Endodermal cell (in vitro differentiated cells): ENCODE results near the gene RABGAP1L. TPM values are rescaled to one million over a fixed set of nuclear protein-coding genes. Genes with fewer than 3 reads are reported as not detected.
"Not testable (repeated sequence)": the region's sequence is repeated elsewhere in the genome, so short reads cannot be mapped to it uniquely, and the experiment has no call there.

ENCODE experiments used
- DNase-seq: peaks from one replicate; pipeline ENCODE4 v3.0.0-alpha.2; 2017
- H3K27ac ChIP-seq: 2 replicates; pipeline ENCODE4 v1.5.1; 2013; ENCODE audit warnings: mild to moderate bottlenecking, low read depth, low read length, moderate library complexity
- H3K27me3 ChIP-seq: 2 replicates; pipeline ENCODE4 v1.6.1; 2013; ENCODE audit warnings: mild to moderate bottlenecking, low read length, moderate library complexity; ENCODE audit not compliant: insufficient read depth, control insufficient read depth, poor library complexity, severe bottlenecking
- H3K36me3 ChIP-seq: 2 replicates; pipeline ENCODE4 v1.7.0; 2013; ENCODE audit warnings: mild to moderate bottlenecking, low read length, moderate library complexity; ENCODE audit not compliant: control insufficient read depth, insufficient read depth
- H3K4me1 ChIP-seq: one replicate; pipeline ENCODE4 v1.7.0; 2013; ENCODE audit warnings: low read length; ENCODE audit not compliant: control insufficient read depth, insufficient read depth
- H3K4me3 ChIP-seq: 2 replicates; pipeline ENCODE4 v1.5.1; 2013; ENCODE audit warnings: mild to moderate bottlenecking, low read length, moderate library complexity
- H3K9ac ChIP-seq: 2 replicates; pipeline ENCODE4 v1.6.1; 2013; ENCODE audit warnings: mild to moderate bottlenecking, low read length, moderate library complexity; ENCODE audit not compliant: poor library complexity, severe bottlenecking; ENCODE audit errors: extremely low read depth
- H3K9me3 ChIP-seq: 2 replicates; pipeline ENCODE4 v1.6.1; 2013; ENCODE audit warnings: mild to moderate bottlenecking, low read length, moderate library complexity; ENCODE audit not compliant: control insufficient read depth
- H3K27ac Mint-ChIP-seq: 2 replicates; pipeline ENCODE4 v1.8.0; 2020; ENCODE audit warnings: mixed read lengths
- H3K27me3 Mint-ChIP-seq: 2 replicates; pipeline ENCODE4 v1.8.0; 2021; ENCODE audit warnings: mild to moderate bottlenecking, mixed read lengths; ENCODE audit not compliant: insufficient read depth
- H3K36me3 Mint-ChIP-seq: 2 replicates; pipeline ENCODE4 v1.8.0; 2020; ENCODE audit warnings: low read depth, mixed read lengths
- H3K4me1 Mint-ChIP-seq: 2 replicates; pipeline ENCODE4 v1.8.0; 2020; ENCODE audit warnings: mixed read lengths
- H3K4me3 Mint-ChIP-seq: 2 replicates; pipeline ENCODE4 v1.8.0; 2020; ENCODE audit warnings: mild to moderate bottlenecking, moderate library complexity, mixed read lengths
- H3K9me3 Mint-ChIP-seq: 2 replicates; pipeline ENCODE4 v1.8.0; 2020; ENCODE audit warnings: mild to moderate bottlenecking, mixed read lengths
- WGBS, 2 experiments: methylation state at CpG; one replicate each; pipeline versions ENCODE4 v1.1.5 to v1.1.7; 2013; ENCODE audit warnings: missing lambda C conversion rate in 2 of 2, mixed read lengths in 1 of 2; ENCODE audit not compliant: insufficient coverage in 1 of 2, insufficient read length in 1 of 2; 5-methylcytosine and 5-hydroxymethylcytosine counted together
- total RNA-seq, 2 donors: library from RNA; stranded (reverse); fragmentation: NEBNext Ultra II Directional in 1 of 2; extraction: Animal tissue kit (Norgen Biotek cat#: 25700) in 1 of 2; gene quantifications; 2 replicates in 1 of 2; 3 replicates in 1 of 2; pipeline ENCODE4 v1.2.1, GENCODE V29; 2021
- TF ChIP-seq, protein P1 (sequence below): fragments of 200-600 bp; sonication (generic); conservative IDR thresholded peaks from 2 replicates; pipeline ENCODE4 v1.5.0; 2021; ENCODE audit warnings: antibody characterized with exemption, mild to moderate bottlenecking

Gene RABGAP1L
- total RNA-seq, 2 donors from 2014 or later: 32.5 to 36.9 TPM

DNA sequence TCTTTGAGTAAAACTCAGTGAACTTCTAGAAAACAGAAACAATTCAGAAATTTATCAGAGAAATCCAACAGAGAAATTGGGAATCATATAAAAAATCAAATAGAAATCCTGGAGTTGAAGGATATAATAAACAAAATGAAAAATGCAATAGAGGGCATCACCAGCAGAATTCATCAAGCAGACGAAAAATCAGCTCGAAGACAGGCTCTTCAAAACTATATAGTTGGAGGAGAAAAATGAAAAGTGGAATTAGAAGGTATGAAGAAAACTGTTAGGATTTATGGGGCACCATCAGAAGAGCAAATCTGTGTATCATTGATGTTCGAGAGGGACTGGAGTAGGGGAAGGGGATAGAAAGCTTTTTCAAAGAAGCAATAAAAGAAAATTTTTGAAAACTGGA lies 167.0 kb downstream of the RABGAP1L start:
- Mint-ChIP-seq H3K4me1 (no peaks in the 10 kb centered on the region), H3K27ac (no peak overlapping the region), H3K4me3 (no peak overlapping the region), H3K36me3 (peaks cover 25% of the 10 kb centered on the region), H3K9me3 (peaks cover 47% of the 10 kb centered on the region), H3K27me3 (no peaks in the 10 kb centered on the region)
- Histone ChIP-seq H3K4me1 (no peaks in the 10 kb centered on the region), H3K9me3 (peaks cover 52% of the 10 kb centered on the region), H3K27me3 (no peaks in the 10 kb centered on the region), H3K36me3 (peaks cover 12% of the 10 kb centered on the region), H3K9ac (no peak overlapping the region), H3K4me3 (no peak overlapping the region), H3K27ac (no peak overlapping the region)
- DNase-seq: no peak
- TF ChIP-seq, protein P1, sequence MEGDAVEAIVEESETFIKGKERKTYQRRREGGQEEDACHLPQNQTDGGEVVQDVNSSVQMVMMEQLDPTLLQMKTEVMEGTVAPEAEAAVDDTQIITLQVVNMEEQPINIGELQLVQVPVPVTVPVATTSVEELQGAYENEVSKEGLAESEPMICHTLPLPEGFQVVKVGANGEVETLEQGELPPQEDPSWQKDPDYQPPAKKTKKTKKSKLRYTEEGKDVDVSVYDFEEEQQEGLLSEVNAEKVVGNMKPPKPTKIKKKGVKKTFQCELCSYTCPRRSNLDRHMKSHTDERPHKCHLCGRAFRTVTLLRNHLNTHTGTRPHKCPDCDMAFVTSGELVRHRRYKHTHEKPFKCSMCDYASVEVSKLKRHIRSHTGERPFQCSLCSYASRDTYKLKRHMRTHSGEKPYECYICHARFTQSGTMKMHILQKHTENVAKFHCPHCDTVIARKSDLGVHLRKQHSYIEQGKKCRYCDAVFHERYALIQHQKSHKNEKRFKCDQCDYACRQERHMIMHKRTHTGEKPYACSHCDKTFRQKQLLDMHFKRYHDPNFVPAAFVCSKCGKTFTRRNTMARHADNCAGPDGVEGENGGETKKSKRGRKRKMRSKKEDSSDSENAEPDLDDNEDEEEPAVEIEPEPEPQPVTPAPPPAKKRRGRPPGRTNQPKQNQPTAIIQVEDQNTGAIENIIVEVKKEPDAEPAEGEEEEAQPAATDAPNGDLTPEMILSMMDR: no peak
- WGBS, 2 experiments: 91 to 92% methylated on average over 3 of the region's 3 CpGs

DNA sequence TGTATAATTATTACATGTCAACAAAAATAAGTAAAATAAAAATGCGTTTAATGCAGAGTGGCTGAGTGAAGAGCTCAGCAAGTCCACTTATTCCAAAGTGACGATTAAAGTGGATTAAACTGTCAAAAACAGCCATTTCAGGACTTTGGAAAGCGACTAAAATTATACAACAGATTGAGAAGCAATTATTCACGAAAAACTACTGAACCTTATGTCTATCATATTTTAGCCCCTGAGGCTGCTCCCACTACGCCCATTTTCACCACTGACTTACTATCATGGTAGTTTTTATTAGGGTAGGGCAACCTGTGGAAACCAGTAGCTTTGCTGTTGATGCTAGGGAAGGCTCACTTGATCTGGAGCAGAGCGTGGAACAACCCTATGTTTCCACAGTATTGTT lies 174.1 kb downstream of the RABGAP1L start:
- DNase-seq: no peak
- Histone ChIP-seq H3K9ac (no peak overlapping the region), H3K9me3 (no peaks in the 10 kb centered on the region), H3K4me1 (no peaks in the 10 kb centered on the region), H3K36me3 (no peaks in the 10 kb centered on the region), H3K27ac (no peak overlapping the region), H3K27me3 (no peaks in the 10 kb centered on the region), H3K4me3 (no peak overlapping the region)
- no peaks in the 10 kb centered on the region for H3K27me3 Mint-ChIP-seq
- no peak overlapping the region for H3K4me3 Mint-ChIP-seq
- 89 to 96% methylated on average over 5 to 6 of the region's 6 CpGs for WGBS, 2 experiments
- H3K4me1 Mint-ChIP-seq: no peaks in the 10 kb centered on the region
- TF ChIP-seq, protein P1: no peak
- H3K27ac Mint-ChIP-seq: no peak overlapping the region
- H3K36me3 Mint-ChIP-seq: no peaks in the 10 kb centered on the region
- no peaks in the 10 kb centered on the region for H3K9me3 Mint-ChIP-seq

- H3K36me3 Mint-ChIP-seq: no peaks in the 10 kb centered on the region
- H3K27ac Mint-ChIP-seq: no peak overlapping the region
- peaks cover 7% of the 10 kb centered on the region for H3K9me3 Mint-ChIP-seq
- H3K27ac ChIP-seq: no peak overlapping the region
- H3K9ac ChIP-seq: no peak overlapping the region
- no peaks in the 10 kb centered on the region for H3K27me3 Mint-ChIP-seq
- no peak for DNase-seq
- no peak overlapping the region for H3K4me3 Mint-ChIP-seq
- peaks cover 5% of the 10 kb centered on the region for H3K9me3 ChIP-seq
- WGBS, 2 experiments: 87 to 88% methylated on average over 2 to 4 of the region's 4 CpGs
- no peaks in the 10 kb centered on the region for H3K36me3 ChIP-seq
- no peak overlapping the region for H3K4me3 ChIP-seq
- H3K4me1 ChIP-seq: no peaks in the 10 kb centered on the region
- H3K4me1 Mint-ChIP-seq: no peaks in the 10 kb centered on the region
- H3K27me3 ChIP-seq: no peaks in the 10 kb centered on the region
- TF ChIP-seq, protein P1: no peak
These were observed 177.8 kb downstream of the RABGAP1L start for GRCh38 chr1:174337000-174337681.

- not testable (repeated sequence) for H3K4me3 Mint-ChIP-seq, H3K9ac ChIP-seq, H3K36me3 Mint-ChIP-seq, H3K27me3 Mint-ChIP-seq, H3K9me3 ChIP-seq, DNase-seq, H3K27ac Mint-ChIP-seq, H3K27ac ChIP-seq, H3K4me3 ChIP-seq, H3K36me3 ChIP-seq, H3K4me1 ChIP-seq, H3K27me3 ChIP-seq, H3K9me3 Mint-ChIP-seq, H3K4me1 Mint-ChIP-seq
- WGBS, 2 experiments: 80 to 83% methylated on average over 1 of the region's 1 CpG
These were observed 181.1 kb downstream of the RABGAP1L start for GRCh38 chr1:174340404-174340803.
